C1 segment of cervical spinal cord (tissue), 14 donors: ENCODE measurements around the gene GNAI3.
A peak's percentile ranks its signal among the peaks of the same experiment; 100 is the strongest.

ENCODE experiments used
- DNase-seq, 14 donors: peaks; one replicate each; lab custom pipeline; 2025; lab: John Stamatoyannopoulos, UW

Gene GNAI3

GRCh38 chr1:109543988-109544735 is 4.3 kb upstream of the GNAI3 start:
- no peak for DNase-seq

- peak in 11 of 14 donors; percentile 33 to 83 (median 69) for DNase-seq
Observed at GRCh38 chr1:109546311-109547109, 1.9 kb upstream of the GNAI3 start.

GRCh38 chr1:109547463-109548320 is 723 bp upstream of the GNAI3 start:
- DNase-seq, result peak in 2 of 14 donors; percentile 55

GRCh38 chr1:109556563-109556962 is 8.1 kb downstream of the GNAI3 start:
- no peak for DNase-seq

- no peak for DNase-seq
Observed at GRCh38 chr1:109557520-109557919, 9.1 kb downstream of the GNAI3 start.

- no peak for DNase-seq
Observed at GRCh38 chr1:109559995-109560394, 11.6 kb downstream of the GNAI3 start.

GRCh38 chr1:109564194-109564878 is 15.9 kb downstream of the GNAI3 start:
- DNase-seq, result no peak

GRCh38 chr1:109565241-109565640 is 16.8 kb downstream of the GNAI3 start:
- DNase-seq, result no peak

- DNase-seq, result no peak
Observed at GRCh38 chr1:109566982-109567381, 18.6 kb downstream of the GNAI3 start.

- DNase-seq, result no peak
Observed at GRCh38 chr1:109567877-109568672, 19.7 kb downstream of the GNAI3 start.

- no peak for DNase-seq
Observed at GRCh38 chr1:109569323-109569722, 20.9 kb downstream of the GNAI3 start.

- DNase-seq, result no peak
Observed at GRCh38 chr1:109570414-109570813, 22.0 kb downstream of the GNAI3 start.

GRCh38 chr1:109573785-109574184 is 25.4 kb downstream of the GNAI3 start:
- no peak for DNase-seq

- DNase-seq, result no peak
Observed at GRCh38 chr1:109578947-109579443, 30.6 kb downstream of the GNAI3 start.

GRCh38 chr1:109579491-109579890 is 31.1 kb downstream of the GNAI3 start:
- DNase-seq, result peak in 1 of 14 donors; percentile 65

- DNase-seq, result no peak
Observed at GRCh38 chr1:109582021-109582420, 33.6 kb downstream of the GNAI3 start.

- DNase-seq, result no peak
Observed at GRCh38 chr1:109584766-109585165, 36.4 kb downstream of the GNAI3 start.

- no peak for DNase-seq
Observed at GRCh38 chr1:109586055-109586454, 37.6 kb downstream of the GNAI3 start.

GRCh38 chr1:109589177-109589576 is 40.8 kb downstream of the GNAI3 start:
- no peak for DNase-seq

- no peak for DNase-seq
Observed at GRCh38 chr1:109589679-109590078, 41.3 kb downstream of the GNAI3 start.
